Esophagus muscularis mucosa (tissue), 3 donors: ENCODE data around the gene HERPUD2.

Experiments used
- EP300 ChIP-seq: sonication (generic); formaldehyde crosslinking; IDR thresholded peaks from one replicate; pipeline ENCODE4 v1.6.1; 2017; ENCODE audit warnings: antibody characterized with exemption
- TF ChIP-seq, protein P1 (sequence below), 3 experiments: fragments of 200-600 bp in 2 of 3; fragments of 450-650 bp in 1 of 3; sonication (generic) in 2 of 3; IDR thresholded peaks; one replicate each; pipeline ENCODE4 v1.5.1; 2017 to 2019; ENCODE audit warnings: antibody characterized with exemption in 3 of 3, mild to moderate bottlenecking in 2 of 3, moderate library complexity in 1 of 3

DNA sequence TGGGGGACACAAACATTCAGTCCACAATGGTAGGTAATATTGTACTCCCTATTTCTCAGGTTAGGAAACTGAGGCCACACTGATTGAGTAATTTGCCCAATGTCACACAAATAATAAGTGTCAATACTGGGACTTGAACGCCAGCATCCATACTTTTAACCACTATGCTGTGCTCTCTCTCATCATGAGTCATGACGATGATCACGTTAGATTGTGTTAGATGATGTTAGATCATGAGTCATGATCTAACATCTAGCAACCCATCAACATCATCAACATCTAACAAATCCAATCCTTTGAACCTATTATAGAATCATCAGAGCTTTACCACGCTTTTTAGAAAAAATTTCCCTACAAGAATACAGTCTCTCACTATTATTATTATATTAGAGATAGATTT lies 28.1 kb upstream of the HERPUD2 start:
- no peak for TF ChIP-seq EP300
- TF ChIP-seq, protein P1, sequence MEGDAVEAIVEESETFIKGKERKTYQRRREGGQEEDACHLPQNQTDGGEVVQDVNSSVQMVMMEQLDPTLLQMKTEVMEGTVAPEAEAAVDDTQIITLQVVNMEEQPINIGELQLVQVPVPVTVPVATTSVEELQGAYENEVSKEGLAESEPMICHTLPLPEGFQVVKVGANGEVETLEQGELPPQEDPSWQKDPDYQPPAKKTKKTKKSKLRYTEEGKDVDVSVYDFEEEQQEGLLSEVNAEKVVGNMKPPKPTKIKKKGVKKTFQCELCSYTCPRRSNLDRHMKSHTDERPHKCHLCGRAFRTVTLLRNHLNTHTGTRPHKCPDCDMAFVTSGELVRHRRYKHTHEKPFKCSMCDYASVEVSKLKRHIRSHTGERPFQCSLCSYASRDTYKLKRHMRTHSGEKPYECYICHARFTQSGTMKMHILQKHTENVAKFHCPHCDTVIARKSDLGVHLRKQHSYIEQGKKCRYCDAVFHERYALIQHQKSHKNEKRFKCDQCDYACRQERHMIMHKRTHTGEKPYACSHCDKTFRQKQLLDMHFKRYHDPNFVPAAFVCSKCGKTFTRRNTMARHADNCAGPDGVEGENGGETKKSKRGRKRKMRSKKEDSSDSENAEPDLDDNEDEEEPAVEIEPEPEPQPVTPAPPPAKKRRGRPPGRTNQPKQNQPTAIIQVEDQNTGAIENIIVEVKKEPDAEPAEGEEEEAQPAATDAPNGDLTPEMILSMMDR (IDR thresholded peaks at IDR 0.05), result no peak
